Measurements from ENCODE around the gene BATF. TPM values are rescaled to one million over a fixed set of nuclear protein-coding genes. Genes with fewer than 3 reads are reported as not detected.

Gene BATF
- total RNA-seq, 1 donor from 2014 or later, result 160 TPM

DNA sequence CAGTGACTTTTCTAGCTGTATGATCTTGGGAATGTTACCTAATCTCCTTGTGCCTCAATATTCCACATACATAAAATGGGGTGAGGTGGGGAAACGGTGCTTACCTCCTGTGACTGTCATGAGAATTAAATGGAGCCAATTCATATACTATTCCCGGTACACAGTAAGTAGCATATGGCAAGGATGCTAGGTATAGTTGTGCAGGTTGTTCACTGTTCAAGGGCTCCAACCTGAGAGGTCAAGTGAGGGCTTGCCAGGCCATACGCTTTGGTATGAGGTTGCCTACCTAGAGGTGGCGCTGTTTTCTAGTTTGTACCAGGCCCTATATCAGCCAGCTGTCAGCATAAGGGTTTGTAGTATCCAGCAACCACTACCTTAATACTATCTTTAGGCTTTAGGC lies 3.6 kb upstream of the BATF start:
- intact Hi-C loops (cut with micrococcal nuclease), result loop anchor here (5.0 to 10.0 kb wide), 2 partner anchors 59 to 1606 kb away; partner anchors contain the start of gene FLVCR2
- TF ChIP-seq, protein P1, sequence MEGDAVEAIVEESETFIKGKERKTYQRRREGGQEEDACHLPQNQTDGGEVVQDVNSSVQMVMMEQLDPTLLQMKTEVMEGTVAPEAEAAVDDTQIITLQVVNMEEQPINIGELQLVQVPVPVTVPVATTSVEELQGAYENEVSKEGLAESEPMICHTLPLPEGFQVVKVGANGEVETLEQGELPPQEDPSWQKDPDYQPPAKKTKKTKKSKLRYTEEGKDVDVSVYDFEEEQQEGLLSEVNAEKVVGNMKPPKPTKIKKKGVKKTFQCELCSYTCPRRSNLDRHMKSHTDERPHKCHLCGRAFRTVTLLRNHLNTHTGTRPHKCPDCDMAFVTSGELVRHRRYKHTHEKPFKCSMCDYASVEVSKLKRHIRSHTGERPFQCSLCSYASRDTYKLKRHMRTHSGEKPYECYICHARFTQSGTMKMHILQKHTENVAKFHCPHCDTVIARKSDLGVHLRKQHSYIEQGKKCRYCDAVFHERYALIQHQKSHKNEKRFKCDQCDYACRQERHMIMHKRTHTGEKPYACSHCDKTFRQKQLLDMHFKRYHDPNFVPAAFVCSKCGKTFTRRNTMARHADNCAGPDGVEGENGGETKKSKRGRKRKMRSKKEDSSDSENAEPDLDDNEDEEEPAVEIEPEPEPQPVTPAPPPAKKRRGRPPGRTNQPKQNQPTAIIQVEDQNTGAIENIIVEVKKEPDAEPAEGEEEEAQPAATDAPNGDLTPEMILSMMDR (IDR thresholded peaks at IDR 0.05), result no peak
- no peaks in the 10 kb centered on the region for H3K9me3 Mint-ChIP-seq
- H3K27me3 Mint-ChIP-seq, result no peaks in the 10 kb centered on the region
- ChIA-PET CTCF (interaction anchor here (0.9 to 2.2 kb wide), 7 partner anchors 8 to 59 kb away, joined by 3 to 19 read pairs (median 4); no protein-coding TSS in a partner anchor), POLR2A (interaction anchor here (0.6 to 12.3 kb wide), 4 partner anchors 21 to 671 kb away, joined by 3 to 356 read pairs (median 6); partner anchors contain the start of gene JDP2)
- DNase-seq (no peak), ATAC-seq (ENCODE audit: low read depth) (no peak)
- H3K36me3 Mint-ChIP-seq (ENCODE audit: low read depth), result peaks cover 35% of the 10 kb centered on the region
- H3K4me3 Mint-ChIP-seq, result peak overlapping the region; percentile 55
- peaks cover 86% of the 10 kb centered on the region for H3K4me1 Mint-ChIP-seq
- H3K27ac Mint-ChIP-seq, result peak overlapping the region; percentile 41

DNA sequence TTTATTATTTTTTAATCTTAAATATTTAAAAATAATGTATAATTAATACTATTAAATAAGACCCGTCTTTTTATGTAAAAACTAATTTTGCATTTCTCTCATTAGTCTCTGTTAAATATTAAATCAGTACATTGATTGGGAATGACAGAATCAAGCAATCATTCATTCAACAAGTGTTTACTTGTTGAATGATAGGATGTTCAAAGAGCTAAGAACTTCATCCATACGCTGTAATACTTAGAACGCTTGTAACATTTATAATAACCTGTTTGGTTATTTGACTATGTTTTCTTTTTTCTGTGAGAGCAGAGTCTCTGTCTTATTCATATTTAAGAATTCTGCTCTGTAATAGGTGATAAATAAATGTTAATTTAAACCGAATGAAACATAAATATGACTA lies 2.9 kb upstream of the BATF start:
- ChIA-PET POLR2A (interaction anchor here (0.6 to 12.3 kb wide), 3 partner anchors 20 to 92 kb away, joined by 3 to 356 read pairs (median 4); partner anchors contain the start of gene JDP2), CTCF (interaction anchor here (1.0 to 2.2 kb wide), 5 partner anchors 8 to 41 kb away, joined by 3 to 19 read pairs (median 4); no protein-coding TSS in a partner anchor)
- Mint-ChIP-seq H3K36me3 (ENCODE audit: low read depth) (peaks cover 42% of the 10 kb centered on the region), H3K27ac (no peak overlapping the region), H3K27me3 (no peaks in the 10 kb centered on the region), H3K4me1 (peaks cover 86% of the 10 kb centered on the region), H3K9me3 (no peaks in the 10 kb centered on the region), H3K4me3 (no peak overlapping the region)
- no peak for DNase-seq
- intact Hi-C loops (cut with micrococcal nuclease), result loop anchor here (5.0 to 10.0 kb wide), 2 partner anchors 58 to 1605 kb away; partner anchors contain the start of gene FLVCR2
- no peak for ATAC-seq (ENCODE audit: low read depth)
- TF ChIP-seq, protein P1 (IDR thresholded peaks at IDR 0.05), result no peak

DNA sequence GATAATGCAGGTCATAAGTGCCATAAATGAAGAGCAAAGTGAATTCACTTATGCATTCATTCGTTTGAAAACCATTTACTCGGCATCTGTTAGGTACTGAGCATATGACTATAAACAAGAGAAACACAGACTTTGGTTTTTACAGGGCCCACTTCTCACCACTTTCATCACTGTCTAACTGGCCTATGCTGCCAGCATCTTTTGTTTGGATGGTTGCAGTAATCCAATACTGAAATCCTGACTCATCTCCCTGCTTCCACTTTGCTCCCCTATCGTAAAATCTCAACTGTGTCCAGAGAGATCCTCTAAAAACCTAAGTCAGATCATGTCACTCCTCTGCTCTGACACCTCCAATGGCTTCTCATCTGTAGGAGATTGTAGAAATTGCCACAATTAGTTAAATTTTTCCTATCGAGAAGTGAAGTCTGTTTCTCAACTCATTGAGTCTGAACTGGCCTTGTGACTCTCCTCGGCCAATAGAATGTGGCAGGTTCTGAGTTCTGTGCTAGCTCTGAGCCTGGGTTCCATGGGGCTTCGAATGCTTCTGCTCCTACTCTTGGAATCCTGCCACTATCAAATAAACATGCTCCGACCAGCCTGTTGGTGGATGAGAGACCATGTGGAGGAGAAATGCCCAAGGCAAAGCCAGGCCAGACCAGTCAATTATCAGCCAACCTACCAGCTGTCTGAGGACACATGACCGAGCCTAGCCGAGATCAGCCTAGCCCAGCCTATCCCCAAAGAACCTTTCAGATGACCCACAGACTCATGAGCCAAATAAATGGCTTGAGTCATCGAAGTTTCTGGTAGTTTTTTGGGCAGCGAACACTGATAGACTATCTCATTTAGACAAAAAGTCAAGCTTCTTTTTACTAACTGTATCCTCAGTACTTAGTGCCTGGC lies 2.2 kb upstream of the BATF start:
- ChIA-PET POLR2A (interaction anchor here (1.4 to 12.3 kb wide), 4 partner anchors 20 to 41 kb away, joined by 3 to 356 read pairs (median 10); no protein-coding TSS in a partner anchor), CTCF (interaction anchor here (0.8 to 3.3 kb wide), 5 partner anchors 20 to 41 kb away, joined by 3 to 19 read pairs (median 4); no protein-coding TSS in a partner anchor)
- ATAC-seq (ENCODE audit: low read depth) (no peak), DNase-seq (no peak)
- Mint-ChIP-seq H3K4me1 (peaks cover 86% of the 10 kb centered on the region), H3K4me3 (peak overlapping the region; percentile 8), H3K27ac (peak overlapping the region; percentile 9), H3K27me3 (no peaks in the 10 kb centered on the region), H3K36me3 (ENCODE audit: low read depth) (peaks cover 49% of the 10 kb centered on the region), H3K9me3 (no peaks in the 10 kb centered on the region)
- TF ChIP-seq, protein P1 (IDR thresholded peaks at IDR 0.05), result no peak
- intact Hi-C loops (cut with micrococcal nuclease), result loop anchor here (5.0 to 10.0 kb wide), 3 partner anchors 57 to 1605 kb away; partner anchors contain the start of gene FLVCR2

DNA sequence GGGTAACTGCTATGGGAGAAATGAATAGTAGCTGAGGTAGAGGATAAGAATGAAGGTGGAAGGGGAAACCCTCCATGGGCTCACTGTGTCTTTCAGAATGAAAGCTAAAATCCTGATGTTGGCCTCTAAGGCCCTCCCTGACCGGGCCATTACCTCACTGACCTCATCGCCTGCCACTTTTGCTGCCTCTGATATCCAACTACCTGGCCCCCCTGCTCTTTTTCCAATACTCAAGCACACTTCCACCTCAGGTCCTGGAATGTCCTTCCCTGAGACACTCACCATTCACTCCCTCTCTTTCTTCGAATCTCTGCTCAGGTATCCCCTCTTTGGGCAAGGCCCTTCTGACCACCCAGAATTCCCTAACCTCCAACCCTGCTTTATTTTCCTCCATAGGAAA lies 1.4 kb upstream of the BATF start:
- H3K9me3 Mint-ChIP-seq, result no peaks in the 10 kb centered on the region
- peaks cover 87% of the 10 kb centered on the region for H3K4me1 Mint-ChIP-seq
- POLR2A ChIA-PET, result interaction anchor here (1.3 to 12.3 kb wide), 6 partner anchors 19 to 40 kb away, joined by 3 to 356 read pairs (median 10); no protein-coding TSS in a partner anchor

More for the DNA sequence above, 1.4 kb upstream of the BATF start:
- CTCF ChIA-PET, result interaction anchor here (0.8 to 3.3 kb wide), 6 partner anchors 22 to 40 kb away, joined by 3 to 12 read pairs (median 4); no protein-coding TSS in a partner anchor
- H3K4me3 Mint-ChIP-seq, result peak overlapping the region; percentile 24
- H3K27ac Mint-ChIP-seq, result peak overlapping the region; percentile 98
- ATAC-seq (ENCODE audit: low read depth) (no peak), DNase-seq (no peak)
- no peaks in the 10 kb centered on the region for H3K27me3 Mint-ChIP-seq
- intact Hi-C loops (cut with micrococcal nuclease), result loop anchor here (5.0 kb wide), 1 partner anchor 131 kb away; no protein-coding TSS in a partner anchor
- TF ChIP-seq, protein P1 (IDR thresholded peaks at IDR 0.05), result no peak
- H3K36me3 Mint-ChIP-seq (ENCODE audit: low read depth), result peaks cover 56% of the 10 kb centered on the region
